OCI-LY3 (cell line): ENCODE results near the gene HAUS7.

Experiments
- H2AFZ ChIP-seq: fragments of 200-600, 300-600 bp; shearing (Covaris generic); 2 replicates; pipeline ENCODE4 v1.6.0; 2014; ENCODE audit warnings: antibody characterized with exemption, low read depth, low read length
- H3K27ac ChIP-seq: fragments of 200-600, 300-600 bp; sonication (generic); 2 replicates; pipeline ENCODE4 v1.5.1; 2014; ENCODE audit warnings: mild to moderate bottlenecking, low read length, moderate library complexity, mixed read lengths
- H3K27me3 ChIP-seq: fragments of 200-600, 300-600 bp; sonication (generic); 2 replicates; pipeline ENCODE4 v1.6.1; 2014; ENCODE audit warnings: low read depth, low read length, mixed read lengths
- H3K36me3 ChIP-seq: fragments of 200-600, 300-600 bp; sonication (generic); replicated peaks from 2 replicates; pipeline ENCODE3; 2014; ENCODE audit warnings: low read depth, low read length, mixed read lengths
- H3K4me1 ChIP-seq: fragments of 300-600, 200-600 bp; sonication (generic); 2 replicates; pipeline ENCODE4 v1.6.1; 2014; ENCODE audit warnings: low read length, mixed read lengths
- H3K4me2 ChIP-seq: fragments of 200-600, 300-600 bp; sonication (generic); 2 replicates; pipeline ENCODE4 v1.6.1; 2014; ENCODE audit warnings: low read length, mixed read lengths
- H3K4me3 ChIP-seq: fragments of 300-600, 200-600 bp; sonication (generic); 2 replicates; pipeline ENCODE4 v1.5.1; 2014; ENCODE audit warnings: antibody characterized with exemption, mild to moderate bottlenecking, low read length, moderate library complexity
- H3K79me2 ChIP-seq: fragments of 300-600, 200-600 bp; shearing (Covaris generic); 2 replicates; pipeline ENCODE4 v1.6.1; 2014; ENCODE audit warnings: mild to moderate bottlenecking, low read length, mixed read lengths
- H3K9ac ChIP-seq: fragments of 300-600, 200-600 bp; shearing (Covaris generic); 2 replicates; pipeline ENCODE4 v1.6.0; 2014; ENCODE audit warnings: mild to moderate bottlenecking, low read length, moderate library complexity
- H3K9me3 ChIP-seq: fragments of 200-600, 300-600 bp; shearing (Covaris generic); 2 replicates; pipeline ENCODE4 v1.6.1; 2014; ENCODE audit warnings: low read length, mixed read lengths; ENCODE audit not compliant: insufficient read depth
- H4K20me1 ChIP-seq: fragments of 200-600, 300-600 bp; sonication (generic); 2 replicates; pipeline ENCODE4 v1.6.1; 2016; ENCODE audit warnings: low read length, mixed read lengths; ENCODE audit not compliant: insufficient read depth
- EZH2phosphoT487 ChIP-seq: fragments of 200-600 bp; shearing (Covaris generic); IDR thresholded peaks from 2 replicates; pipeline ENCODE4 v1.6.1; 2018; ENCODE audit warnings: antibody characterized with exemption, mixed run types, low read depth
- TF ChIP-seq, protein P1 (sequence below): fragments of 200-600, 300-600 bp; sonication (generic); IDR thresholded peaks from 2 replicates; pipeline ENCODE4 v1.5.1; 2014; ENCODE audit warnings: antibody characterized with exemption, low read length, low read depth

HAUS7 gene

DNA sequence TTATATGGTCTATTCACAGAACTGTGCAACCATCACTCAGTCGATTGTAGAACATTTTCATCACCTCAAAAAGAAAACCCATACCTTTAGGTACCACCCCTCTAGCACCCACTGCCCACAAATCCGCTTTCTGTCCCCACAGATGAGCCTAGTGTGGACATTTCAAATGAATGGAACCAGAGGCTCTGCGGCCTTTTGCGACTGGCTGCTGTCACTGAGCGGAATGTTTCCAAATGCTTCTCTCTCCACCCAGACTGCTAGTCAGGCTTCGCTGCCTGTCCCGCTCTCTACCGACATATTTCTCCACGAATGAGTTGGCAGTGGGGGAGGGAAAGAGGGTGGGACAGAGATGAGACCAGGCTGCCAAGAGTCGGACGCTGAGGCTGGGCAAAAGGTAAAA, 22.7 kb upstream of the HAUS7 start:
- Histone ChIP-seq H3K4me1 (no peaks in the 10 kb centered on the region), H3K4me2 (no peak overlapping the region), H3K27me3 (no peaks in the 10 kb centered on the region), H3K36me3 (no peaks in the 10 kb centered on the region), H3K79me2 (no peaks in the 10 kb centered on the region), H4K20me1 (no peaks in the 10 kb centered on the region), H3K9ac (no peak overlapping the region), H2AFZ (no peak overlapping the region), H3K9me3 (no peaks in the 10 kb centered on the region), H3K27ac (no peak overlapping the region), H3K4me3 (no peak overlapping the region)
- TF ChIP-seq EZH2phosphoT487, result no peak
- TF ChIP-seq, protein P1, sequence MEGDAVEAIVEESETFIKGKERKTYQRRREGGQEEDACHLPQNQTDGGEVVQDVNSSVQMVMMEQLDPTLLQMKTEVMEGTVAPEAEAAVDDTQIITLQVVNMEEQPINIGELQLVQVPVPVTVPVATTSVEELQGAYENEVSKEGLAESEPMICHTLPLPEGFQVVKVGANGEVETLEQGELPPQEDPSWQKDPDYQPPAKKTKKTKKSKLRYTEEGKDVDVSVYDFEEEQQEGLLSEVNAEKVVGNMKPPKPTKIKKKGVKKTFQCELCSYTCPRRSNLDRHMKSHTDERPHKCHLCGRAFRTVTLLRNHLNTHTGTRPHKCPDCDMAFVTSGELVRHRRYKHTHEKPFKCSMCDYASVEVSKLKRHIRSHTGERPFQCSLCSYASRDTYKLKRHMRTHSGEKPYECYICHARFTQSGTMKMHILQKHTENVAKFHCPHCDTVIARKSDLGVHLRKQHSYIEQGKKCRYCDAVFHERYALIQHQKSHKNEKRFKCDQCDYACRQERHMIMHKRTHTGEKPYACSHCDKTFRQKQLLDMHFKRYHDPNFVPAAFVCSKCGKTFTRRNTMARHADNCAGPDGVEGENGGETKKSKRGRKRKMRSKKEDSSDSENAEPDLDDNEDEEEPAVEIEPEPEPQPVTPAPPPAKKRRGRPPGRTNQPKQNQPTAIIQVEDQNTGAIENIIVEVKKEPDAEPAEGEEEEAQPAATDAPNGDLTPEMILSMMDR, result no peak

DNA sequence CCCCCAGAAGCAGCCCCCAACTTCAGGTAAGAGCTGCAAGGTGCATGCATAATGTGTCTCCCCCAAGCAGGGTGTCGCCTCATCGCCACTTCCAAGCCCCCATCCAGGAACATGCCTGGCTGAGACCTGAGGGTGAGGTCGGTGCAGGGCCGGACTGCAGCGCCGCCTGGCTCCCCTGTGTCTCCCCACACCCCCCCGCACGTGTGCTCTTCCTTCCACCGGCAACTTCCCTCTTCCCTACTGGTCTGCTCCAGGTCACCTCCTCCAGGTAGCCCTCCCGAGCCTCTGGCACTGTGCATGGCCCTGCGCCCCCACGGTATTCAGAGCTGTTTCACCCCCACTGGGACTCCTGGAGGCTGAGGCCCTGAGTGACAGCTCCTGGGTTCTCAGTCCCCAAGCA, 22.2 kb upstream of the HAUS7 start:
- Histone ChIP-seq H3K9me3 (no peaks in the 10 kb centered on the region), H4K20me1 (no peaks in the 10 kb centered on the region), H3K4me1 (no peaks in the 10 kb centered on the region), H3K36me3 (no peaks in the 10 kb centered on the region), H3K79me2 (no peaks in the 10 kb centered on the region), H3K4me2 (no peak overlapping the region), H2AFZ (no peak overlapping the region), H3K4me3 (no peak overlapping the region), H3K27me3 (no peaks in the 10 kb centered on the region), H3K9ac (no peak overlapping the region), H3K27ac (no peak overlapping the region)
- TF ChIP-seq EZH2phosphoT487, result no peak
- TF ChIP-seq, protein P1, result no peak

DNA sequence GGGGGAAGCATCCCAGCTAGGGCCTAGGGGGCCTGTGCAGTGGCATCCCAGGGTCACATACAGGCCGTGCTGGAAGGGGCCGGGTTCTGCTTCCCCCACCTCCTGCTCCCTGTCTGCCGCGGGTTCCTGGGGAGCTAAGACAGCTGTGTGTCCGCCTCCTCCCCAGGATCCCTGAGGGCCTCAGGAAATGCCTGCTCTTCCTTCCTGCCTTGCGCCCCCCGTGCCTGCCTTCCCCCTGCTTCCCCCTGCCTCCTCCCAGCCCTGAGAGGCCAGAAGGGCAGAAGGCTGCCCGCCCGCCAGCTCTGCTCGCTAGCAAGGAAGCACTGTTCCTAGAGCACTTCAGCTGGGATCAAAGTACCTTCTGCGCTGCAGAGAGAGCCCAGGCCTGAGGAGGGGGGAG, 21.5 kb upstream of the HAUS7 start:
- H2AFZ ChIP-seq, result no peak overlapping the region
- no peaks in the 10 kb centered on the region for H3K9me3 ChIP-seq
- H3K4me3 ChIP-seq, result no peak overlapping the region
- H3K27ac ChIP-seq, result no peak overlapping the region
- H3K4me2 ChIP-seq, result no peak overlapping the region
- TF ChIP-seq, protein P1, result no peak
- no peak for TF ChIP-seq EZH2phosphoT487
- no peaks in the 10 kb centered on the region for H3K27me3 ChIP-seq
- no peaks in the 10 kb centered on the region for H4K20me1 ChIP-seq
- H3K36me3 ChIP-seq, result no peaks in the 10 kb centered on the region
- H3K4me1 ChIP-seq, result no peaks in the 10 kb centered on the region
- no peak overlapping the region for H3K9ac ChIP-seq
- no peaks in the 10 kb centered on the region for H3K79me2 ChIP-seq

DNA sequence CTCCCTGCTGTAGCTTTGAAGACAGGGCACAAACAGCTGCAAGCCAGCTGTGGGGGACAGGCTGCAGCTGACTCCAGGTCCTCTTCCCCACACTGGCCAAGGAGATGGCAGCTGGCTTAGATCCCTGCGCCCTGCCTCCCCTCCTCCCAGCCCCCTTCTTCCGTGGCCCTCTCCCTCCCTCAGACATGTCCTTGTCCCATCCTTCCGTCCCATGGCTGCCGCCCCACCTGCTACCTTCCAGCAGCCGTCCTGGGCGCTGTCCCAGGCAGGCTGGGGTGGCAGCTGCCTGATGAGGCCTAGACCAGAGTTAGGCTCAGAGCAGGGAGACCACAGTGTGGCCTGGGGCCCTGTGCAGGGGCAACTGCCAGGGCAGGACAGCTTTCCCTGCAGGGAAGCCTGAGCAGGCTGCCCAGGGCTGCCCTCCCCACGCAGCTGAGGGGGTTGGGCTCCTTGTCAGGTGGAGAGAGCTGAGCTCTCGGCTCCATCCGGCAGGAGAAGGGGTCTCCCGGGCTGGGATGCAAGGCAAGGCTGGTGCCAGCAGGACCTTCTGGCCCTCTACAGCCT, 21.1 kb upstream of the HAUS7 start:
- H3K4me1 ChIP-seq, result no peaks in the 10 kb centered on the region
- H3K36me3 ChIP-seq, result no peaks in the 10 kb centered on the region
- no peaks in the 10 kb centered on the region for H3K79me2 ChIP-seq
- no peak overlapping the region for H3K4me2 ChIP-seq
- no peak overlapping the region for H3K9ac ChIP-seq
- no peaks in the 10 kb centered on the region for H4K20me1 ChIP-seq
- TF ChIP-seq, protein P1, result no peak
- no peak for TF ChIP-seq EZH2phosphoT487
- no peaks in the 10 kb centered on the region for H3K27me3 ChIP-seq
- H2AFZ ChIP-seq, result no peak overlapping the region
- no peaks in the 10 kb centered on the region for H3K9me3 ChIP-seq
- H3K27ac ChIP-seq, result no peak overlapping the region
- H3K4me3 ChIP-seq, result no peak overlapping the region
